GM06990 (cell line): ENCODE results near the gene TRERF1.
"Not testable (repeated sequence)": the region's sequence is repeated elsewhere in the genome, so short reads cannot be mapped to it uniquely, and the experiment has no call there.

Experiments used
- DNase-seq: peaks from one replicate; pipeline ENCODE4 v3.0.0-alpha.2; 2011; ENCODE audit not compliant: insufficient read length; ENCODE audit errors: extremely low read depth
- H3K27me3 ChIP-seq: replicated peaks from 2 replicates; pipeline ENCODE4 v1.6.0; 2011; ENCODE audit warnings: low read length; ENCODE audit not compliant: control insufficient read depth, insufficient read depth
- H3K36me3 ChIP-seq: 2 replicates; pipeline ENCODE4 v1.5.1; 2011; ENCODE audit warnings: low read length; ENCODE audit not compliant: control insufficient read depth, insufficient read depth
- H3K4me3 ChIP-seq: replicated peaks from 2 replicates; pipeline ENCODE4 v1.5.1; 2011; ENCODE audit warnings: low read depth, mild to moderate bottlenecking, control low read depth, low read length
- CTCF ChIP-seq: IDR thresholded peaks from 2 replicates; pipeline ENCODE4 v1.5.1; 2011; ENCODE audit warnings: low read length, control low read depth, mild to moderate bottlenecking, inconsistent platforms; ENCODE audit not compliant: insufficient read depth, poor library complexity, severe bottlenecking

The TRERF1 gene

GRCh38 chr6:42331019-42331418 lies 120.7 kb downstream of the TRERF1 start:
- no peaks in the 10 kb centered on the region for H3K27me3 ChIP-seq
- TF ChIP-seq CTCF, result no peak
- H3K36me3 ChIP-seq, result no peaks in the 10 kb centered on the region
- H3K4me3 ChIP-seq, result no peak overlapping the region
- DNase-seq, result no peak

DNA sequence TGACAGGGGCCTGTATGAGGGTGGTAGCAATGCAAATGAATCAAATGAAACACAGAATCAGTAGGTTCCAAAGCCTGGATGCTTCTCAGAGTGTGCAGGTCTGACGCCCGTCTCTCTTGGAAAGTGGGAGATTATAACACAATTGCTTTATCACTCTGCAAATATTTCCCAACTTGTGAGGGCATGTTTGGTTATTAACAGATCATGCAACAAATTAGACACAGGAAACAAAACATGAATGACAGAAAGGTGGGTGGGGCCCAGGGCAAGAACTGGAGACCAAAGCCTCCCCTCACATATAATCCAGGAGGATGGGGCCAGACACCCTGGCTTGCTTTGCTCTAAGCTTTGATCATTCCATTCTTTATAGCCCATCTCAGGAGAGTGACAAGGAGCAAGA lies 125.5 kb downstream of the TRERF1 start:
- no peak overlapping the region for H3K4me3 ChIP-seq
- DNase-seq, result no peak
- no peak for TF ChIP-seq CTCF
- H3K27me3 ChIP-seq, result no peaks in the 10 kb centered on the region
- H3K36me3 ChIP-seq, result no peaks in the 10 kb centered on the region

DNA sequence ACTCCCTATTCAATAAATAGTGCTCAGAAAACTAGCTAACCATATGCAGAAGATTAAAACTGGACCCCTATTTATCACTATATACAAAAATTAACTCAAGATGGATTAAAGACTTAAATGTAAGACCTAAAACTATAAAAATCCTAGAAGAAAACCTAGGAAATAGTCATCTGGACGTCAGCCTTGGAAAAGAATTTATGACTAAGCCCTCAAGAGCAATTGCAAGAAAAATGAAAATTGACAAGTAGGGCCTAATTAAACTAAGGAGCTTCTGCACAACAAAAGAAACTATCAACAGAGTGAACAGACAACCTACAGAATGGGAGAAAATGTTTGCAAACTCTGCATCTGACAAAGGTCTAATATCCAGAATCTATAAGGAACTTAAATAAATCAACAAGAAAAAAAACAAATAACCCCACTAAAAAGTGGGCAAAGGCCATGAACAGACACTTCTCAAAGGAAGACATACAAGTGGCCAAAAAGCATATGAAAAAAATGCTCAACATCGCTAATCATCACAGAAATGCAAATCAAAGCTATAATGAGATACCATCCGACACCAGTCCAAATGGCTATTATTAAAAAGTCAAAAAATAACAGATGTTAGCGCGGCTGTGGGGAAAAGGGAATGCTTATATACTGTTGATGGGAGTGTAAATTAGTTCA lies 126.9 kb downstream of the TRERF1 start:
- H3K27me3 ChIP-seq, H3K36me3 ChIP-seq, DNase-seq, H3K4me3 ChIP-seq: not testable (repeated sequence)

DNA sequence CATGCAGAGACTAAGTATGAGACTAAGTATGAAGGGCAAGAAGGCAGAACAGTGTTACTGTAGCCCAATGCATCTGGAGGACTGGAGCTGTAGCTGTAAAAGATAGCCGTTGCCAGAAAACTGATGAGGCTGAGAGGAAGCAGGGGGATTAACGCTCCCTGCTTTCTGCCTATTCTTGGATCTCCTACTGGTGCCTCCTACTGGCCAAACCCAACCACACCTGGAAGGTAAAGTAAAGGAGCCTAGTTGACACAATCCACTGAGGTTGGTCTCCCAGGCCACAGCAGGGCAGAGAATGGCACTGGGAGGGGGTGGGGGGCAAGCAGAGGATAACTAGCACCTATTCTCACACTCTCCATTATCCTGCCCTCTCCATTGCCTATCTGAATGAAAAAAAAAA lies 129.1 kb downstream of the TRERF1 start:
- TF ChIP-seq CTCF, result peak; percentile 21
- Histone ChIP-seq H3K36me3 (no peaks in the 10 kb centered on the region), H3K27me3 (no peaks in the 10 kb centered on the region), H3K4me3 (no peak overlapping the region)
- DNase-seq, result no peak

DNA sequence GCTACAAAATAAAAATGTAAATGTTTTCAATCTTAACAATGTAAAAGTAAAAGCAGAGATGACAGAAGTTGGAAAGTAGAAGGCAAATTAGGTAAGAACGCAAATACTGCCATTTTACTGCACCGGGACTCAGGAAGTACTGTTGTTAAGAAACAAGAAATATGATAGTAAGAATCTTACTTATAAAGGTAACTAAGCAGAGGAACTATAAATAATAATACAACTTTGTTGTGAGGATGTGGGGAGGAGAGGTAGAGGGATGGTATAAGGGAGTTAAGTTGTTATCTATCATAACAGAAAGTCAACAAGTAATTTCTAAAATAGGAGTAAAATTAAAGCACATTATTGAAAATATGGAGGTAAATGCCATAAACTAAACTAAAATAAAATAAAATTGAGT lies 129.8 kb downstream of the TRERF1 start:
- no peak for TF ChIP-seq CTCF
- no peak overlapping the region for H3K4me3 ChIP-seq
- DNase-seq, result no peak
- H3K27me3 ChIP-seq, result no peaks in the 10 kb centered on the region
- no peaks in the 10 kb centered on the region for H3K36me3 ChIP-seq

GRCh38 chr6:42320762-42321161 lies 131.0 kb downstream of the TRERF1 start:
- no peak for TF ChIP-seq CTCF
- DNase-seq, result no peak
- Histone ChIP-seq H3K27me3 (no peaks in the 10 kb centered on the region), H3K36me3 (no peaks in the 10 kb centered on the region), H3K4me3 (no peak overlapping the region)
